Activated CD8-positive, alpha-beta T cell treated with anti-CD3 and anti-CD28 coated beads for 36 hours (primary cell): Measurements from ENCODE around the gene ISLR2. TPM values are rescaled to one million over a fixed set of nuclear protein-coding genes. Genes with fewer than 3 reads are reported as not detected.

Experiments used
- ATAC-seq: fragments of 200-7000 bp; cut with Tn5 transposase; one replicate; pipeline ENCODE4 v1.10.0; 2021; ENCODE audit warnings: mild to moderate bottlenecking, moderate library complexity
- CTCF ChIA-PET: fragments of 350-600 bp; sonication (Branson Sonifier 250); formaldehyde crosslinking; loops from one replicate; lab custom pipeline; 2021; ENCODE audit warnings: antibody characterized with exemption; lab: Charles Lee
- POLR2A ChIA-PET: fragments of 350-600 bp; sonication (Branson Sonifier 250); formaldehyde crosslinking; loops from one replicate; lab custom pipeline; 2021; ENCODE audit warnings: antibody characterized with exemption; lab: Charles Lee
- DNase-seq: peaks from one replicate; pipeline ENCODE4 v3.0.0-alpha.2; 2020
- H3K27ac Mint-ChIP-seq: one replicate; pipeline ENCODE4 v1.8.0; 2021; ENCODE audit warnings: mild to moderate bottlenecking, mixed read lengths
- H3K27me3 Mint-ChIP-seq: one replicate; pipeline ENCODE4 v1.8.0; 2021; ENCODE audit warnings: mixed read lengths
- H3K36me3 Mint-ChIP-seq: one replicate; pipeline ENCODE4 v1.8.0; 2021; ENCODE audit warnings: low read depth, mixed read lengths
- H3K4me1 Mint-ChIP-seq: one replicate; pipeline ENCODE4 v1.8.0; 2021; ENCODE audit warnings: low read depth, mixed read lengths
- H3K4me3 Mint-ChIP-seq: one replicate; pipeline ENCODE4 v1.8.0; 2021; ENCODE audit warnings: mild to moderate bottlenecking, moderate library complexity, mixed read lengths
- H3K9me3 Mint-ChIP-seq: one replicate; pipeline ENCODE4 v1.8.0; 2021; ENCODE audit warnings: mixed read lengths
- CTCF ChIP-seq: fragments of 200-600 bp; IDR thresholded peaks from one replicate; pipeline ENCODE4 v1.8.0; 2022; ENCODE audit warnings: antibody characterized with exemption, mild to moderate bottlenecking
- intact Hi-C: fragments of 100-400 bp; cut with micrococcal nuclease; formaldehyde crosslinking; loops from one replicate; pipeline ENCODE4 v1.10.0; 2022
- total RNA-seq, 2 experiments: library from RNA; stranded (reverse); gene quantifications; one replicate each; pipeline ENCODE4 v1.2.3, GENCODE V29; 2021

The ISLR2 gene
- total RNA-seq, 2 experiments from 2014 or later, result not detected

- intact Hi-C loops, result no loop called here
- no peaks in the 10 kb centered on the region for H3K9me3 Mint-ChIP-seq
- ATAC-seq, result no peak
- CTCF ChIA-PET, result interaction anchor here (0.9 to 1.1 kb wide), 2 partner anchors 21 to 157 kb away, joined by 4 read pairs; no protein-coding TSS in a partner anchor
- DNase-seq, result no peak
- no peaks in the 10 kb centered on the region for H3K36me3 Mint-ChIP-seq
- TF ChIP-seq CTCF, result no peak
- no peaks in the 10 kb centered on the region for H3K4me1 Mint-ChIP-seq
- H3K4me3 Mint-ChIP-seq, result no peak overlapping the region
- POLR2A ChIA-PET, result no interaction called here
- peaks cover 10% of the 10 kb centered on the region for H3K27me3 Mint-ChIP-seq
- no peak overlapping the region for H3K27ac Mint-ChIP-seq
Observed at GRCh38 chr15:74165461-74165860, 35.1 kb downstream of the ISLR2 start.

GRCh38 chr15:74167891-74168331, 37.5 kb downstream of the ISLR2 start:
- intact Hi-C loops, result no loop called here
- TF ChIP-seq CTCF, result no peak
- DNase-seq (no peak), ATAC-seq (no peak)
- POLR2A ChIA-PET, result no interaction called here
- Mint-ChIP-seq H3K27ac (no peak overlapping the region), H3K4me1 (no peaks in the 10 kb centered on the region), H3K9me3 (no peaks in the 10 kb centered on the region), H3K36me3 (no peaks in the 10 kb centered on the region), H3K27me3 (peaks cover 7% of the 10 kb centered on the region), H3K4me3 (no peak overlapping the region)
- CTCF ChIA-PET, result no interaction called here

GRCh38 chr15:74168711-74169126, 38.3 kb downstream of the ISLR2 start:
- CTCF ChIA-PET, result no interaction called here
- DNase-seq, result no peak
- no peak for TF ChIP-seq CTCF

GRCh38 chr15:74170071-74170844, 39.9 kb downstream of the ISLR2 start:
- TF ChIP-seq CTCF, result no peak
- Mint-ChIP-seq H3K27ac (no peak overlapping the region), H3K4me3 (no peak overlapping the region), H3K4me1 (no peaks in the 10 kb centered on the region), H3K27me3 (no peaks in the 10 kb centered on the region), H3K36me3 (no peaks in the 10 kb centered on the region), H3K9me3 (no peaks in the 10 kb centered on the region)
- DNase-seq (no peak), ATAC-seq (no peak)
- POLR2A ChIA-PET, result no interaction called here
- CTCF ChIA-PET, result no interaction called here
- intact Hi-C loops, result no loop called here

More at GRCh38 chr15:74168711-74169126, 38.3 kb downstream of the ISLR2 start:
- Mint-ChIP-seq H3K4me1 (no peaks in the 10 kb centered on the region), H3K9me3 (no peaks in the 10 kb centered on the region), H3K27me3 (peaks cover 5% of the 10 kb centered on the region), H3K27ac (no peak overlapping the region), H3K36me3 (no peaks in the 10 kb centered on the region), H3K4me3 (no peak overlapping the region)
- intact Hi-C loops, result no loop called here
- no peak for ATAC-seq
- POLR2A ChIA-PET, result no interaction called here

- Mint-ChIP-seq H3K4me3 (no peak overlapping the region), H3K9me3 (no peaks in the 10 kb centered on the region), H3K27ac (no peak overlapping the region), H3K27me3 (no peaks in the 10 kb centered on the region), H3K4me1 (no peaks in the 10 kb centered on the region), H3K36me3 (no peaks in the 10 kb centered on the region)
- ATAC-seq (no peak), DNase-seq (no peak)
- ChIA-PET POLR2A (no interaction called here), CTCF (no interaction called here)
- TF ChIP-seq CTCF, result no peak
- intact Hi-C loops, result no loop called here
Observed at GRCh38 chr15:74170875-74171578, 40.6 kb downstream of the ISLR2 start.
